Neural cell (in vitro differentiated cells): Measurements from ENCODE around the gene EZR.

Source experiments
- CTCF ChIP-seq: fragments of 450-650 bp; IDR thresholded peaks from 2 replicates; pipeline ENCODE4 v1.5.1; 2014; ENCODE audit warnings: antibody characterized with exemption, mild to moderate bottlenecking, moderate library complexity; ENCODE audit not compliant: poor library complexity, severe bottlenecking
- EP300 ChIP-seq: fragments of 450-650 bp; conservative IDR thresholded peaks from 2 replicates; pipeline ENCODE4 v1.6.1; 2014; ENCODE audit warnings: antibody characterized with exemption, mild to moderate bottlenecking, moderate library complexity; ENCODE audit not compliant: poor library complexity, severe bottlenecking
- EZH2 ChIP-seq: fragments of 200-600, 300-800 bp; shearing (Covaris generic), sonication (generic); IDR thresholded peaks from 2 replicates; pipeline ENCODE4 v1.6.1; 2014; ENCODE audit warnings: antibody characterized with exemption, low read length, borderline replicate concordance, mild to moderate bottlenecking; ENCODE audit not compliant: insufficient read depth, poor library complexity, severe bottlenecking
- MXI1 ChIP-seq: fragments of 450-650 bp; conservative IDR thresholded peaks from 2 replicates; pipeline ENCODE4 v1.6.1; 2014; ENCODE audit warnings: antibody characterized with exemption, mild to moderate bottlenecking; ENCODE audit not compliant: poor library complexity, severe bottlenecking
- RAD21 ChIP-seq: fragments of 450-650 bp; conservative IDR thresholded peaks from 2 replicates; pipeline ENCODE4 v1.6.1; 2014; ENCODE audit warnings: antibody characterized with exemption, mild to moderate bottlenecking, moderate library complexity
- SMC3 ChIP-seq: fragments of 450-650 bp; conservative IDR thresholded peaks from 2 replicates; pipeline ENCODE4 v1.6.1; 2014; ENCODE audit warnings: antibody characterized with exemption, mild to moderate bottlenecking, moderate library complexity; ENCODE audit not compliant: poor library complexity
- TAF1 ChIP-seq: IDR thresholded peaks from 2 replicates; pipeline ENCODE4 v1.6.1; 2012; ENCODE audit warnings: low read depth

DNA sequence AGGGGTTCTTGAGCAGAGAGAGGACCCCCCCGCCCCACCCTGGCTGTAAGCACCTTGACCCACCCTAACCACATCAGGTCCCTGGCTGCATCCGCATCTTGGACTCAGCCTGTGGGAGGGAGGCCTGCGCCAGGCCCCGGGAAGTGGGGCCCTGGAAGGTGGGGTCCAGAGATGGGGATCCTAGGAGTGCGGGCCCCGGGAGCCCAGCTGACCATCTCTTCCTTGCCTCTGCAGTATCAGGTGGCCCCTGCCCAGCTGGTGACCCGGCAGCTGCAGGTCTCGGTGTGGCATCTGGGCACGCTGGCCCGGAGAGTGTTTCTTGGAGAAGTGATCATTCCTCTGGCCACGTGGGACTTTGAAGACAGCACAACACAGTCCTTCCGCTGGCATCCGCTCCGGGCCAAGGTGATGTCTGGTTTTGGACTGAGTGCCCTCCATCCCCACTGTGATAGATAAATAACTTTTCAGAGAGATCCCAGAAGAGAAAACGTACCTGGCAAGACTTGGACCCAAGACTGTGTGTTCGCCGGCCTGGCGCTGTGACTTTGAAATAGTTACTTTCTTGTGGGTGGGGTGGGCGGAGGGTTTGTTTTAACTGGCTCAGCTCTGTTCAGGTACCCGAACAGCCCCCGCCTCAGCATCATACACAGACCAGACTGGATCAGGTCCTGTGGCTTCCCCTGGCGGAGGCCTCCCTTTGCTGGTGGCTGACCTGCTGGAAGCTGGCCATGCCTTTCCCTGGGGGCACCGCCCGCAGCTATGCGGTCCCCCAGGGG is 62.0 kb downstream of the EZR start:
- no peak for TF ChIP-seq CTCF
- TF ChIP-seq EZH2, result no peak
- no peak for TF ChIP-seq EP300
- no peak for TF ChIP-seq SMC3
- TF ChIP-seq RAD21, result no peak
- no peak for TF ChIP-seq MXI1
- no peak for TF ChIP-seq TAF1
